NCI-H2227 treated with DMSO at 0.1 percent for 48 hours (cell line): Measurements from ENCODE around the gene KIF21B.
"Not testable (repeated sequence)": the region's sequence is repeated elsewhere in the genome, so short reads cannot be mapped to it uniquely, and the experiment has no call there.

Source experiments
- DNase-seq: peaks from one replicate; lab custom pipeline; 2025; lab: John Stamatoyannopoulos, UW

The KIF21B gene

GRCh38 chr1:200935286-200935962 lies 88.1 kb downstream of the KIF21B start:
- not testable (repeated sequence) for DNase-seq

GRCh38 chr1:200934676-200935245 lies 88.8 kb downstream of the KIF21B start:
- no peak for DNase-seq

- DNase-seq: no peak
Observed at GRCh38 chr1:200931776-200932175, 91.7 kb downstream of the KIF21B start.

- DNase-seq: not testable (repeated sequence)
Observed at GRCh38 chr1:200930285-200930684, 93.2 kb downstream of the KIF21B start.

GRCh38 chr1:200929530-200930278 lies 93.8 kb downstream of the KIF21B start:
- DNase-seq: no peak

- DNase-seq: no peak
Observed at GRCh38 chr1:200925831-200926230, 97.7 kb downstream of the KIF21B start.

GRCh38 chr1:200923601-200924000 lies 99.9 kb downstream of the KIF21B start:
- DNase-seq: no peak

- no peak for DNase-seq
Observed at GRCh38 chr1:200922406-200922805, 101.1 kb downstream of the KIF21B start.

- no peak for DNase-seq
Observed at GRCh38 chr1:200921571-200922110, 101.9 kb downstream of the KIF21B start.
